ES-I3 (cell line): ENCODE data around the gene TMEM74B.
"Not testable (repeated sequence)": the region's sequence is repeated elsewhere in the genome, so short reads cannot be mapped to it uniquely, and the experiment has no call there.

Source experiments
- H3K36me3 ChIP-seq: 2 replicates; pipeline ENCODE4 v1.6.1; 2013; ENCODE audit warnings: mild to moderate bottlenecking, low read length, control low read depth, moderate library complexity; ENCODE audit not compliant: insufficient read depth
- H3K4me1 ChIP-seq: 2 replicates; pipeline ENCODE4 v1.6.1; 2013; ENCODE audit warnings: mild to moderate bottlenecking, control low read depth, low read length; ENCODE audit not compliant: insufficient read depth
- H3K9ac ChIP-seq: 2 replicates; pipeline ENCODE4 v1.6.1; 2013; ENCODE audit warnings: low read depth, mild to moderate bottlenecking, low read length, moderate library complexity
- H3K9me3 ChIP-seq: 2 replicates; pipeline ENCODE4 v1.6.1; 2013; ENCODE audit warnings: mild to moderate bottlenecking, low read length, moderate library complexity; ENCODE audit not compliant: control insufficient read depth, insufficient read depth

The TMEM74B gene

DNA sequence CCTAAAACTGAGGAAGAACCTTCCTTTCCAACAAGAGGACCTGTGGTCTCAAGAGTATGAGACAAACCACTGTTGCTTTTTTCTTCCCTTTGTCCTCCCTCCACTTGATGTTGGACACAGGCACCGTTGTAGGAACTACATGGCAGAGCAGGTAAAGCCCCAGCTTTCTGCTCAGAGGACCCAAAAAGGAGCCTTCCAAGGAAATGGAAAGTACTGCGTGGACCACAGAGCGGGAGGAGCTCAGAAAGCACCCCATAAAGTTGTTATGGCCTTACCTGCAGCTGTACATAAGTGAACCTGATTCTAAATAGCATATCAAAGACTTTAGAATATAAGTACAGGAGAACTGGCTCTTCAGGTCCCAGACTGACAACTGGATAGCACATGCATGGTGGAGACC, 29.4 kb downstream of the TMEM74B start:
- no peaks in the 10 kb centered on the region for H3K9me3 ChIP-seq
- peaks cover 13% of the 10 kb centered on the region for H3K36me3 ChIP-seq
- no peaks in the 10 kb centered on the region for H3K4me1 ChIP-seq
- no peak overlapping the region for H3K9ac ChIP-seq

DNA sequence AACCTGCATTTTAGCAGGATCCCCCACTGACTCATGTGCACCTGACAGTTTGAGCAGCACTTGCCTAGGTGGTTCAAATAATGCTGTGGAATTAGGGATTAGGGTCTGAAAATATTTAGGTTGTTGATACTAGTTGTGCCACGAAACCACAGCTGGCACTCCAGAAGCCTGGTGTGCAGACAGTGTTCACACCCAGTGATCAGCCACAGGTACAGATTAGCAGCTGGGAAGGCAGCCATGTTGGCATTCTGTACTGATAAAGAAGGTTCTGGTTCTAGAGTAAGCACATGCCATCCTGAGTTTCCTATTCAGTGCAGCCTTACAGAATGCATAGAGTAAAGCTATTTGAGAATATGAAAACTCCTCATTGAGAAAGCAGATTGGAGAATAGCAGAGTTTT, 30.1 kb downstream of the TMEM74B start:
- Histone ChIP-seq H3K4me1 (no peaks in the 10 kb centered on the region), H3K9me3 (no peaks in the 10 kb centered on the region), H3K9ac (no peak overlapping the region), H3K36me3 (peaks cover 11% of the 10 kb centered on the region; the same call in 1 of the 2 replicates)

DNA sequence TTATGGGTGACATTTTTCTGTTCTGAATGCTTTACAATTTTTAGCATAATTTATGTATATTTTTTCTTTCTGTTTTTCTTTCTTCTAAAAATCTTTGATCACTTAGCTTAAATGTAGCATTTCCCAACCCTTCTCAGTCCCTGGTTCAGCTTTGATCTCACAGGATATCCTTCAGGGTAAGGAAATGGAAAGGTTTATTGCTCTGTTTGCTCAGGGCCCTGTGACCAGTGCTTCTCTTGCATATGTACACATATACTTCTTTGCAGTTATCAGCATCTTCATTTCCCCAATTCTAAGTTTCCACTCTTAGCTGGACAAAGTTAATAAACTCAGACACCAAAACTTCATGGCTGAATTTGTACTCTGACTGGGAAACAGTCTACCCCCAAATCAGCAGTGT, 30.6 kb downstream of the TMEM74B start:
- H3K4me1 ChIP-seq: no peaks in the 10 kb centered on the region
- peaks cover 13% of the 10 kb centered on the region; the same call in 1 of the 2 replicates for H3K36me3 ChIP-seq
- no peaks in the 10 kb centered on the region for H3K9me3 ChIP-seq
- H3K9ac ChIP-seq: no peak overlapping the region

DNA sequence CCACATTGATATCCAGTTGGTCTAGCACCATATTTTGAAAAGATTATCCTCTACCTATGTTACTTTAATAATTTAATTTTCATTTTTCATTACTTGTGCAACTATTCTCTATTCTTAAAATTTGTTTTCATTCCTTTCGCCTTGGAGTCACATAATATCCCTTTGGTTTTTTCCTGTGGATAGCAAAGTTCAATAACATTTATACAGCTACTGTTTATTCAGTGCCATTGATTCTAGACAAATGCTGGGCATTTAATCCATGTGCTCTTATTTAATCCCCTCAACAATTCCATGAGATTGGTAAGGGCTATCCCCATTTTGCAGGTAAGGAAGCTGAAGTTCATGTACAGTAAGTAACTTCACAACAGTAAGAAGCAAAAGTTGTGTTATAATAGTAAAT, 33.8 kb downstream of the TMEM74B start:
- Histone ChIP-seq H3K9ac (no peak overlapping the region), H3K4me1 (no peaks in the 10 kb centered on the region), H3K9me3 (no peaks in the 10 kb centered on the region), H3K36me3 (peaks cover 16% of the 10 kb centered on the region; the same call in 1 of the 2 replicates)

DNA sequence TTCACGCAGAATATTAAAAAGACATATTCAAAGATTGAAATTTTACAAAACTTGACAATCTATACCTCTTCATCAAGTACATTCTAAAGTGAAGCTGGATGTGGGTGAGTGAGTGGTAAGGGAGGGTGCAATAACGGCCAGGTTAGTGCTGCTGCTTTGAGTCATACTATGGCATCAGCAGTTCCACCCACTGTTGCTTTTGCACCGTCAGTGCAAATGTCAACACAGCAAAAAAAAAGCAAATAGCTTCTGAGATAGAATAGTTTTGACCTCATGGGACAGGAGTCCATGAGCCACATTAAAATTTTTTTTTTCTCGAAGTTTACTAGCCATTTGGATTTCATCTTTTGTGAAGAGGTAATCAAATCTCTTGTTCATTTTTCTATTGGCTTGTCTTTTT, 34.6 kb downstream of the TMEM74B start:
- Histone ChIP-seq H3K4me1 (no peaks in the 10 kb centered on the region), H3K9ac (no peak overlapping the region), H3K9me3 (no peaks in the 10 kb centered on the region), H3K36me3 (peaks cover 16% of the 10 kb centered on the region; the same call in 1 of the 2 replicates)

DNA sequence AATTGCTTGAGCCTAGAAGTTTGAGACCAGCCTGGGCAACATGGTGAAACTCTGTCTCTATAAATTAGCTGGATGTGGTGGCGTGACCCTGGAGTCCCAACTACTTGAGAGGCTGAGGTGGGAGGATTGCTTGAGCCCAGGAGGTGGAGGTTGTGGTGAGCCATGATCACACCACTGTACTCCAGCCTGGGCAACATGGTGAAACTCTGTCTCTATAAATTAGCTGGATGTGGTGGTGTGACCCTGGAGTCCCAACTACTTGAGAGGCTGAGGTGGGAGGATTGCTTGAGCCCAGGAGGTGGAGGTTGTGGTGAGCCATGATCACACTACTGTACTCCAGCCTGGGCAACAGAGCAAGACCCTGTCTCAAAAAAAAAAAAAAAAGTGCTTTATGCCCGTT, 35.0 kb downstream of the TMEM74B start:
- not testable (repeated sequence) for H3K4me1 ChIP-seq, H3K9ac ChIP-seq, H3K9me3 ChIP-seq
- peaks cover 16% of the 10 kb centered on the region; the same call in 1 of the 2 replicates for H3K36me3 ChIP-seq

DNA sequence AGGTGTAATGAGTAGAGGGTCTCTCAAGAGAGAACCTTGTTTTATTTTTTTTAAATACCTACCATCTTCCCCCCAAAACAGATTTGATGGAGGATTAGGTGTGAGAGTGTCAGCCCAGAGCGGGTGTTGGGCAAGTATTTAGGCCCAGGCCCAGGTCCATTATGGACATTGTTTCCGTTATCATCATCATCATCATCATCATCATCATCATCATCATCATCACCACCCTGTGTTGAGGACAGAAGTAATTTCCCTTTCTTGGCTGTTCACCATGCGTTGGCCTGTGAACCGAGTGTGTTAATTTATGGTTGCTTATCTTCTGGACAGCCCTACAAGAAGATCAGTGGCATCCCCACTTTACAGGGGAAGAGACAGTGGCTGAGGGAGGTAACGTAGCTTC, 37.8 kb downstream of the TMEM74B start:
- no peak overlapping the region for H3K9ac ChIP-seq
- no peaks in the 10 kb centered on the region for H3K4me1 ChIP-seq
- H3K36me3 ChIP-seq: peaks cover 6% of the 10 kb centered on the region; the same call in 1 of the 2 replicates
- H3K9me3 ChIP-seq: no peaks in the 10 kb centered on the region

DNA sequence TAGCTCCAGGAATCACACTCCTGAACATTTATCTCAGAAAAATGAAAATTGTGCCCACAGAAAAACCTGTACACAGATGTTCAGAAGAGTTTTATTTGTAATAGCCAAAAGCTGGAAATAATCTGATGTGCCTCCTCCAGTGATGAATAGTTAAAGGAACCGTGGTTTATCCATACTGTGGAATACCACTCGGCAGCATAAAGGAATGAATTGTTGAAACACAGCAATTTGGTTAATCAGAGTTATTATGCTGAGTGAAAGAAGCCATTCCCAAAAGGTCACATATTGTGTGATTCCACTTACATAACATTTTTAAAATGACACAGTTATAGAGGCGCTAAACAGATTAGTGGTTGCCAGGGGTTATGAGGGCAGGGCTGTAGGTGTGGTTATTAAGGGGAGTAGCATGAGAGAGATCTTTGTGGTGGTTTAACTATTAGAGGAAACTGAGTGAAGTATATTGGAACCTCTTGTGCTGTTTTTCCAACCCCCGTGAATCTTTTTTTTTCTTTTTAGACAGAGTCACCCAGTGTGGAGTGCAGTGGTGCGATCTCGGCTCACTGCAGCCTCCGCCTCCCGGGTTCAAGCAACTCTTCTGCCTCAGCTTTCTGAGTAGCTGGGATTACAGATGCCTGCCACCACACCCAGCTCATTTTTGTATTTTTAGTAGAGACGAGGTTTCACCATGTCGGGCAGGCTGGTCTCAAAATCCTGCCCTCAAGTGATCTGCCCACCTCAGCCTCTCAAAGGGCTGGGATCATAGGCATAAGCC, 40.2 kb downstream of the TMEM74B start:
- Histone ChIP-seq H3K9ac (no peak overlapping the region), H3K4me1 (no peaks in the 10 kb centered on the region), H3K36me3 (peaks cover 6% of the 10 kb centered on the region; the same call in 1 of the 2 replicates), H3K9me3 (no peaks in the 10 kb centered on the region)

DNA sequence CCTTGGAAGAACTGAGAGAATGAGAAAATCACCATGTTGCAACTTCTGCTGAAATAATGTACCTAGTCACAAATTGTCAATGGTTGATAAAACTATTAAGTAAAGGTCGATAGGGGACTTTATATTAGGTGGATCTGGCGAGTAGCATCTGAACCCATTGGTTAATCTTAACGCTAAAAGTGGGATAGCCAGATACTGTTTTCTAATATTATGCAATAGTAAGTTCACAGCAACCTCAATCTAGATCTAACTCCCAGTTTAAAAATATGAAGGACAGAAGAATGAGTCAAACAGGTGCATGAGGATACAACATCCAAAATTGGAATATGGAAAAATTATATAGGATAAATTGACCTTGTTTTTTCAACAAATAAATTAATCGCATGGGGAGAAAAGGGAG, 47.5 kb downstream of the TMEM74B start:
- Histone ChIP-seq H3K9me3 (no peaks in the 10 kb centered on the region), H3K4me1 (no peaks in the 10 kb centered on the region), H3K36me3 (peaks cover 9% of the 10 kb centered on the region), H3K9ac (no peak overlapping the region)

DNA sequence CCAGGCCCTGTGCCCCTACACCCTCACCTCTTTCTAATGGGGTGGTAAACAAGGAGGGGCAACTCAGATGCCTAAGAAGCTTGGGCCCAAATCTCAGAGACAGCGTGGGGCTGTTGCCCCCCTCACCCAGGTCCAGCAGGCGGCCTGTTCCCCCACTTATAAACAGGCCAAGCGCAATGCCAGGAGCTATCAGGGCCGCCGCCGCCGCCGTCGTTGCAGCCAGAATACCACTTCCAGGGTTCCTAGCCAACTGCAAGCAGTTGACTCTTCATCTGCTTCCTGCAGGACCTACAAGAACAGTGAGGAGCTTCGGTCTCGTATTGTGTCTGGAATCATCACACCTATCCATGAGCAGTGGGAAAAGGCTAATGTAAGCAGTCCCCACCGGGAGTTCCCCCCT, 49.9 kb downstream of the TMEM74B start:
- no peaks in the 10 kb centered on the region for H3K9me3 ChIP-seq
- H3K36me3 ChIP-seq: peaks cover 24% of the 10 kb centered on the region

DNA sequence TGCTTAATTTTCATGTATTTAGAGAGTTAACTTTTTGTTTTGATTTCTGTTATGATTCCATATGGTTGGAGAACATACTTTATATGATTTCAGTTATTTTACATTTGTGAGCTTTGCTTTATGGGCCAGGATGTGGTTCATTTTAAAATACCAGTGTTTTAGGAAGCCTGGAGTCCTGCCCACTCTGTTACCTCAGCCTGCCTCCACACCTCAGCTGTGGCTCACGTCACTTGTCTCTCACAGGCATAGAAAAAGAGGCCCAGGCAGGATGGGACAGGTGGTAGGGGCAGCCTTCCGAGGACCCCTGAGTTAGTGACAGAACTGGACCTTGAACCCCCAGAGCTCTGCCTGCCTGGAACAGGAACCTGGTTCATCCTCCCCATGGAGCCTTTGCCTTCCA, 50.4 kb downstream of the TMEM74B start:
- Histone ChIP-seq H3K9ac (no peak overlapping the region), H3K9me3 (no peaks in the 10 kb centered on the region), H3K4me1 (no peaks in the 10 kb centered on the region), H3K36me3 (peaks cover 26% of the 10 kb centered on the region)

More for the DNA sequence above, 49.9 kb downstream of the TMEM74B start:
- Histone ChIP-seq H3K4me1 (no peaks in the 10 kb centered on the region), H3K9ac (no peak overlapping the region)

DNA sequence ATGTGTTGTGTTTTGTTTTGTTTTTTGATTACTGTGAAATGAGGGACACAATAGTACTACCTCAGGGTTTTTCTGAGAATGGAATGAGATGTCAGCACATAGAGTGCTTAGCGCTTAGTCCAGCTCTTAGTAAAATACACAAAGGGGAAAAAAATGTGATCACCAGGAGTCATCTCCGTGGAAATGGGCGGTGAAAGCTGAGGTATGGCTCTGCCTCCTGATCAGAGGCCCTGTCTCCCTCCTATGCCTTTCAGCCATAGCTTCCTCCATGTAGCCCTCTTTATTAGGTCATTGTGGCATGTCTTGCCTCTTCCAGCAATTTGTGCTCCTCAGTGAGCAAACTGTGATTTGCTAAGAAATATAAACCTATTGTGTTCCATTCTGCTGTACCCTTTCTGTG, 53.4 kb downstream of the TMEM74B start:
- no peaks in the 10 kb centered on the region for H3K4me1 ChIP-seq
- H3K9me3 ChIP-seq: no peaks in the 10 kb centered on the region
- H3K9ac ChIP-seq: no peak overlapping the region
- peaks cover 34% of the 10 kb centered on the region for H3K36me3 ChIP-seq

DNA sequence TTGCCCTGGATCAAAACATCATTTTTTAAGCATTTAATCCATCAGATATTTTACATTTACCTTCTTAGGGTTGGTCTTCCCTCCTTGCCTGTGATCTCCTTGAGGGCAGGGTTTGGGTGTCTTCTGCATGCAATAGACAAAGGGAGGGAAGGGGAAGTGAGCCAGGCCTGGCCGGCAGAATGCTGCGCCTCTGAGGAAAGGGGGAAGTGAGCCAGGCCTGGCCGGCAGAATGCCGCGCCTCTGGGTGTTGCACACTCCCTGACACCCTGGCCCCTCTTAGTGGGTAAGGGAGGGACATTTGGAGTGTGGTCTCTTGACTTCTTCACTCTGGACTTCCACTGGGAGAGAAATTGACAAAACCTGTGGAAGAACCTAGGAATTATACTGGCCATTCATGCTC, 53.9 kb downstream of the TMEM74B start:
- H3K9ac ChIP-seq: no peak overlapping the region
- no peaks in the 10 kb centered on the region for H3K4me1 ChIP-seq
- H3K36me3 ChIP-seq: peaks cover 33% of the 10 kb centered on the region
- no peaks in the 10 kb centered on the region for H3K9me3 ChIP-seq
